ENCODE data around the gene UCN. TPM values are rescaled to one million over a fixed set of nuclear protein-coding genes. Genes with fewer than 3 reads are reported as not detected.

The UCN gene
- total RNA-seq, 1 experiment from 2014 or later, result 1.6 TPM

DNA sequence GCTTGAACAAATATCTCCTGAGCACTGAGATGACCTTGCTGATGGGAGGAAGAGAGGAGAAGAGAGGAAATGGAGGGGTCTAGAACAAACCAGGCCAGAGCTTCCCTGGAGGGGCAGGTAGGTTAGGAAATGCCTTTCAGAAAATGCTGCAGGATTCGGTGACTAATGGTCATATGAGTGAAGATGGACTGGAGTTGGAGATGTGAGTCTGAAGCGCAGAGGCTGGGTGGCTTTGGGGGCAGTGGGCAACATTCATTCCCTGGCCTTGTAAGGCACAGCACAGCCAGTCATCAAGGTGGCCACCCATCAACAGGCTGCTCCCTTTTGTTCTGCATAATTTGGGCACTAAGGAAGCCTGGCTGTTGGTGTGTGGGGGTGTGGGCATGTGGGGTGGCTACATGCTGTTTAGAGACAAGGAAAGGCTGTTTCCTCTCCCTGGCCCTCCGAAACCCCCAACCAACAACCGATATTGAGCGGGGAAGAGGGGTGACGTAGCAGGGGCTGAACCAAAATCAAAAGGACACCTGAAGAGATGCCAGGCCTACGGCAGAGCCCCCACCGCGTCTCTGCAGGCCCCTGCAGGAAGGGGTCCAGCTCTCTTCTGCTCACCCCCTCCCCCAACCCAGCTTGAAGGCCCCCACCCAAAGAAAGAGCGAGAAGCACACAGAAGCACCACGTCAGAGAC is 46.9 kb downstream of the UCN start:
- no peak for DNase-seq (ENCODE audit: low read depth)

DNA sequence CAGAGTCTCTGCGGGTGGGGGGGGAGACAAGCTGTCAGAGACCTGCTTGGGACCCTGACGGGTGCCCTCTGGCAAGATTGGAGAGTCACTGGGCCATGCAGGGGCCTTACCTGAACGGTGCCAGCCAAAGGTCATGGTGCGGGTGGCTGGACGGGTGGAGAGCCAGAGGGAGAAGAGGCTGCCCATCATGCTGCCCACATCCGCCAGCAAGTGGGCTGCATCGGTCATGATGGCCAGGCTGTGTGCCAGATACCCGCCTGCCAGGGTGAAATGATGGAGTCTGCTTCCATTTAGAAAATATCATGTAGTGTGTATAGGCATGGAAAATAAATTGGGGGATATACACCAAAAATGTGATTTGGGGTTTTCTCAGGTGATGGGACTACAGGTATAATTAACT is 50.2 kb downstream of the UCN start:
- no peak for DNase-seq (ENCODE audit: low read depth)

Other genes with a start within 250 kb of the UCN start
- gene OST4, start 236.8 kb downstream of the UCN start, total RNA-seq (2014; rRNA removed; shearing (Covaris generic)), result 247 and 491 TPM in 2 replicates
- gene EMILIN1, start 229.8 kb downstream of the UCN start, total RNA-seq (2014; rRNA removed; shearing (Covaris generic)), result 0.17 TPM in 1 of 2 replicates, not detected in the other
- gene KHK, start 221.7 kb downstream of the UCN start, total RNA-seq (2014; rRNA removed; shearing (Covaris generic)), result 0.34 and 0.37 TPM in 2 replicates
- gene CGREF1, start 189.3 kb downstream of the UCN start, total RNA-seq (2014; rRNA removed; shearing (Covaris generic)), result 0.17 and 0.84 TPM in 2 replicates
- gene ABHD1, start 184.6 kb downstream of the UCN start, total RNA-seq (2014; rRNA removed; shearing (Covaris generic)), result 0.12 TPM in 1 of 2 replicates, not detected in the other
- 64.9 and 74.8 TPM in 2 replicates for gene PREB, start 173.8 kb downstream of the UCN start, total RNA-seq (2014; rRNA removed; shearing (Covaris generic))
- not detected in 2 replicates for gene PRR30, start 169.0 kb downstream of the UCN start, total RNA-seq (2014; rRNA removed; shearing (Covaris generic))
- gene TCF23, start 159.4 kb downstream of the UCN start, total RNA-seq (2014; rRNA removed; shearing (Covaris generic)), result not detected in 2 replicates
- gene ATRAID, start 96.4 kb downstream of the UCN start, total RNA-seq (2014; rRNA removed; shearing (Covaris generic)), result 334 and 404 TPM in 2 replicates
- 16.3 and 23.3 TPM in 2 replicates for gene SLC5A6, start 96.2 kb downstream of the UCN start, total RNA-seq (2014; rRNA removed; shearing (Covaris generic))
- gene CAD, start 91.1 kb downstream of the UCN start, total RNA-seq (2014; rRNA removed; shearing (Covaris generic)), result 12.6 and 17.1 TPM in 2 replicates
- not detected in 2 replicates for gene SLC30A3, start 45.4 kb downstream of the UCN start, total RNA-seq (2014; rRNA removed; shearing (Covaris generic))
- not detected in 2 replicates for gene DNAJC5G, start 33.0 kb downstream of the UCN start, total RNA-seq (2014; rRNA removed; shearing (Covaris generic))
- gene TRIM54, start 26.0 kb downstream of the UCN start, total RNA-seq (2014; rRNA removed; shearing (Covaris generic)), result 0.05 TPM in 1 of 2 replicates, not detected in the other
- gene MPV17, start 14.7 kb upstream of the UCN start, total RNA-seq (2014; rRNA removed; shearing (Covaris generic)), result 92.5 and 95.2 TPM in 2 replicates
- gene GTF3C2, start 48.3 kb upstream of the UCN start, total RNA-seq (2014; rRNA removed; shearing (Covaris generic)), result 32.3 and 34.0 TPM in 2 replicates
- gene EIF2B4, start 61.9 kb upstream of the UCN start, total RNA-seq (2014; rRNA removed; shearing (Covaris generic)), result 24.3 and 31.1 TPM in 2 replicates
- gene SNX17, start 62.2 kb upstream of the UCN start, total RNA-seq (2014; rRNA removed; shearing (Covaris generic)), result 70.4 and 88.3 TPM in 2 replicates
- gene ZNF513, start 72.3 kb upstream of the UCN start, total RNA-seq (2014; rRNA removed; shearing (Covaris generic)), result 3.6 and 7.6 TPM in 2 replicates
- 105 and 134 TPM in 2 replicates for gene PPM1G, start 101.1 kb upstream of the UCN start, total RNA-seq (2014; rRNA removed; shearing (Covaris generic))
- gene NRBP1, start 120.2 kb upstream of the UCN start, total RNA-seq (2014; rRNA removed; shearing (Covaris generic)), result 96.9 and 124 TPM in 2 replicates
- not detected in 2 replicates for gene KRTCAP3, start 133.9 kb upstream of the UCN start, total RNA-seq (2014; rRNA removed; shearing (Covaris generic))
- gene IFT172, start 181.3 kb upstream of the UCN start, total RNA-seq (2014; rRNA removed; shearing (Covaris generic)), result 2.8 and 5.7 TPM in 2 replicates
- gene FNDC4, start 186.8 kb upstream of the UCN start, total RNA-seq (2014; rRNA removed; shearing (Covaris generic)), result 2.6 and 3.1 TPM in 2 replicates
- not detected in 2 replicates for gene GCKR, start 188.4 kb upstream of the UCN start, total RNA-seq (2014; rRNA removed; shearing (Covaris generic))

Measured in M059J (cell line).